T-helper 2 cell treated with Interferon-gamma antibody and Interleukin-4, amounts not matched to agents 100 ng/mL and 5 ng/mL, for 36 hours (primary cell): ENCODE results near the gene HES4. TPM values are rescaled to one million over a fixed set of nuclear protein-coding genes. Genes with fewer than 3 reads are reported as not detected.

Source experiments
- intact Hi-C: fragments of 100-400 bp; cut with micrococcal nuclease; formaldehyde crosslinking; loops from one replicate; pipeline ENCODE4 v1.15.1; 2023
- total RNA-seq: library from RNA; stranded (reverse); gene quantifications from 2 replicates; pipeline ENCODE4 v1.2.3, GENCODE V29; 2022

Gene HES4
- total RNA-seq, 1 donor from 2014 or later: 0.18 TPM

- intact Hi-C loops: no loop called here
Measured at GRCh38 chr1:970242-970972, 29.5 kb downstream of the HES4 start.

- intact Hi-C loops: no loop called here
Measured at GRCh38 chr1:969260-969855, 30.5 kb downstream of the HES4 start.

GRCh38 chr1:967466-968343, 32.2 kb downstream of the HES4 start:
- intact Hi-C loops: no loop called here

GRCh38 chr1:966704-967300, 33.1 kb downstream of the HES4 start:
- intact Hi-C loops: no loop called here

- intact Hi-C loops: no loop called here
Measured at GRCh38 chr1:966135-966703, 33.7 kb downstream of the HES4 start, which contains the start of gene PLEKHN1. Gene PLEKHN1, plus strand, starts transcription at chr1:966482. Its CDS starts 50 bp downstream, at chr1:966532.

- intact Hi-C loops: no loop called here
Measured at GRCh38 chr1:965526-966134, 34.3 kb downstream of the HES4 start.

GRCh38 chr1:964691-965525, 35.0 kb downstream of the HES4 start:
- intact Hi-C loops: no loop called here

- intact Hi-C loops: no loop called here
Measured at GRCh38 chr1:963746-964525, 36.0 kb downstream of the HES4 start.

- intact Hi-C loops: no loop called here
Measured at GRCh38 chr1:963301-963651, 36.6 kb downstream of the HES4 start.

GRCh38 chr1:962381-963300, 37.3 kb downstream of the HES4 start:
- intact Hi-C loops: no loop called here

GRCh38 chr1:961132-961669, 38.7 kb downstream of the HES4 start:
- intact Hi-C loops: no loop called here

GRCh38 chr1:960363-961131, 39.4 kb downstream of the HES4 start, which contains the start of gene KLHL17:
Gene KLHL17, plus strand, starts transcription at chr1:960584. Its CDS starts 110 bp downstream, at chr1:960694.
- intact Hi-C loops: no loop called here

- intact Hi-C loops: no loop called here
Measured at GRCh38 chr1:959731-960362, 40.0 kb downstream of the HES4 start.

- intact Hi-C loops: no loop called here
Measured at GRCh38 chr1:958823-959730, 40.8 kb downstream of the HES4 start, which contains the start of gene NOC2L. Gene NOC2L, minus strand, starts transcription at chr1:959256. Its CDS starts 16 bp downstream, at chr1:959240.

- intact Hi-C loops: no loop called here
Measured at GRCh38 chr1:956636-957035, 43.3 kb downstream of the HES4 start.
